22Rv1 (cell line): ENCODE results near the gene BLVRA.

ENCODE experiments used
- ZFX ChIP-seq: fragments of 450-650 bp; IDR thresholded peaks from 2 replicates; pipeline ENCODE4 v1.6.1; 2017; ENCODE audit warnings: antibody characterized with exemption, borderline replicate concordance
- TF ChIP-seq, protein P1 (sequence below): fragments of 450-650 bp; IDR thresholded peaks from 2 replicates; pipeline ENCODE4 v1.5.1; 2017; ENCODE audit warnings: mild to moderate bottlenecking

DNA sequence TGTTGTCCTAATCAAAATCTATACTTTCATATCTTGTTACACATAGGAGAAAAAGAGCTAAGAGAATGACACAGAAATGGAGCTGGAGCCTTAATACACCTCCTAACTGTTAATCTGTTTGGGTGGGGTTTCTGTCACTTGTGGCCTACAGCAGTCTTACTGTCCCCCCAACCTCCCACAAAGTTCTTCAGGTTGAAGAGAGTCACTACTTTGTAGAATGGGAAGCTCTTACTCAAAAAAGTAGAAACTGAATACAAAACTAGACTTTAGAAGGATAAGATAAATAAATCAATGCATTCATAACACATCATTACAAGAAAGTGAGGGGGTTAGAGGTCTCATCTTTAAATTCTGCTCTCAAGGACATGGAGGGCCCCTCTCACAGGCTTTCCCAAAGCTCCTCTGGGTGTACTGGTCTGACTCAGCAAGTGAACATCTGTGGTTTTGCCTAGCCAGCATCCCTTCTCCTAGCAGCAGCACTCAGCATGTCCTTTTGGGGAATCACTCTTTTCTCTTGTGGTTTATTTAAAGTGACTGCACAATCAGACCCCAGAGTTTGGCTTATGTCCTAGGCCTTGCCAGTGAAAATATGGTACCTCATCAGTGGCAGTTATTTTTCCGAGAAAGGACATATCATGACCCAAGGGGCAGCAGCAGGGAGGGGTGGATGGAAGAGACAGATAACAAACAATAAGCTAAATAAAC lies 2.0 kb upstream of the BLVRA start:
- TF ChIP-seq, protein P1, sequence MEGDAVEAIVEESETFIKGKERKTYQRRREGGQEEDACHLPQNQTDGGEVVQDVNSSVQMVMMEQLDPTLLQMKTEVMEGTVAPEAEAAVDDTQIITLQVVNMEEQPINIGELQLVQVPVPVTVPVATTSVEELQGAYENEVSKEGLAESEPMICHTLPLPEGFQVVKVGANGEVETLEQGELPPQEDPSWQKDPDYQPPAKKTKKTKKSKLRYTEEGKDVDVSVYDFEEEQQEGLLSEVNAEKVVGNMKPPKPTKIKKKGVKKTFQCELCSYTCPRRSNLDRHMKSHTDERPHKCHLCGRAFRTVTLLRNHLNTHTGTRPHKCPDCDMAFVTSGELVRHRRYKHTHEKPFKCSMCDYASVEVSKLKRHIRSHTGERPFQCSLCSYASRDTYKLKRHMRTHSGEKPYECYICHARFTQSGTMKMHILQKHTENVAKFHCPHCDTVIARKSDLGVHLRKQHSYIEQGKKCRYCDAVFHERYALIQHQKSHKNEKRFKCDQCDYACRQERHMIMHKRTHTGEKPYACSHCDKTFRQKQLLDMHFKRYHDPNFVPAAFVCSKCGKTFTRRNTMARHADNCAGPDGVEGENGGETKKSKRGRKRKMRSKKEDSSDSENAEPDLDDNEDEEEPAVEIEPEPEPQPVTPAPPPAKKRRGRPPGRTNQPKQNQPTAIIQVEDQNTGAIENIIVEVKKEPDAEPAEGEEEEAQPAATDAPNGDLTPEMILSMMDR = no peak
- TF ChIP-seq ZFX = no peak
